ENCODE data around the gene SELENOF.
"Not testable (repeated sequence)": the region's sequence is repeated elsewhere in the genome, so short reads cannot be mapped to it uniquely, and the experiment has no call there.

SELENOF gene

GRCh38 chr1:86858524-86859261 lies 55.2 kb downstream of the SELENOF start:
- no peak for DNase-seq (ENCODE audit: low read depth, low spot score)

GRCh38 chr1:86856196-86856595 lies 57.7 kb downstream of the SELENOF start:
- no peak for DNase-seq (ENCODE audit: low read depth, low spot score)

- DNase-seq (ENCODE audit: low read depth, low spot score) = no peak
Observed at GRCh38 chr1:86854352-86854751, 59.6 kb downstream of the SELENOF start.

- no peak for DNase-seq (ENCODE audit: low read depth, low spot score)
Observed at GRCh38 chr1:86852782-86853408, 61.0 kb downstream of the SELENOF start.

GRCh38 chr1:86852289-86852688 lies 61.6 kb downstream of the SELENOF start:
- no peak for DNase-seq (ENCODE audit: low read depth, low spot score)

- DNase-seq (ENCODE audit: low read depth, low spot score) = no peak
Observed at GRCh38 chr1:86849756-86850155, 64.2 kb downstream of the SELENOF start.

- DNase-seq (ENCODE audit: low read depth, low spot score) = no peak
Observed at GRCh38 chr1:86848654-86849053, 65.3 kb downstream of the SELENOF start.

- peak; percentile 27 for DNase-seq (ENCODE audit: low read depth, low spot score)
Observed at GRCh38 chr1:86846164-86846647, 67.7 kb downstream of the SELENOF start.

GRCh38 chr1:86845514-86845913 lies 68.4 kb downstream of the SELENOF start:
- DNase-seq (ENCODE audit: low read depth, low spot score) = no peak

GRCh38 chr1:86841116-86841515 lies 72.8 kb downstream of the SELENOF start:
- no peak for DNase-seq (ENCODE audit: low read depth, low spot score)

- peak; percentile 37 for DNase-seq (ENCODE audit: low read depth, low spot score)
Observed at GRCh38 chr1:86833461-86834215, 80.3 kb downstream of the SELENOF start.

- DNase-seq (ENCODE audit: low read depth, low spot score) = no peak
Observed at GRCh38 chr1:86832433-86832832, 81.5 kb downstream of the SELENOF start.

GRCh38 chr1:86829321-86829720 lies 84.6 kb downstream of the SELENOF start:
- DNase-seq (ENCODE audit: low read depth, low spot score) = no peak

GRCh38 chr1:86828024-86828423 lies 85.9 kb downstream of the SELENOF start:
- DNase-seq (ENCODE audit: low read depth, low spot score) = no peak

- DNase-seq (ENCODE audit: low read depth, low spot score) = no peak
Observed at GRCh38 chr1:86826856-86827255, 87.1 kb downstream of the SELENOF start.

- DNase-seq (ENCODE audit: low read depth, low spot score) = no peak
Observed at GRCh38 chr1:86825319-86825718, 88.6 kb downstream of the SELENOF start.

GRCh38 chr1:86823821-86824500 lies 90.0 kb downstream of the SELENOF start:
- DNase-seq (ENCODE audit: low read depth, low spot score) = no peak

GRCh38 chr1:86823386-86823785 lies 90.5 kb downstream of the SELENOF start:
- no peak for DNase-seq (ENCODE audit: low read depth, low spot score)

GRCh38 chr1:86822459-86822858 lies 91.5 kb downstream of the SELENOF start:
- DNase-seq (ENCODE audit: low read depth, low spot score) = no peak

GRCh38 chr1:86821956-86822355 lies 92.0 kb downstream of the SELENOF start:
- no peak for DNase-seq (ENCODE audit: low read depth, low spot score)

GRCh38 chr1:86819970-86820369 lies 94.0 kb downstream of the SELENOF start:
- DNase-seq (ENCODE audit: low read depth, low spot score) = not testable (repeated sequence)

Measured in brain pericyte (primary cell).